Upper lobe of left lung (tissue), 6 donors: ENCODE measurements around the gene GZF1. TPM values are rescaled to one million over a fixed set of nuclear protein-coding genes. Genes with fewer than 3 reads are reported as not detected.

Experiments used
- ATAC-seq, 2 donors: fragments of 200-7000 bp; cut with Tn5 transposase; one replicate each; pipeline ENCODE4 v1.9.1; 2022; ENCODE audit warnings: mild to moderate bottlenecking in 2 of 2, moderate library complexity in 2 of 2; ENCODE audit not compliant: low FRiP score in 2 of 2
- DNase-seq, 2 donors: peaks; one replicate each; pipeline ENCODE4 v3.0.0-alpha.2; 2019 to 2020
- H3K27ac ChIP-seq, 4 donors: fragments of 200-600 bp; sonication (generic); one replicate each; pipeline ENCODE4 v1.5.1; 2016 to 2019
- H3K27me3 ChIP-seq, 4 donors: fragments of 200-600 bp; sonication (generic); one replicate each; pipeline ENCODE4 v1.5.1; 2017 to 2019
- H3K36me3 ChIP-seq, 4 donors: fragments of 200-600 bp; sonication (generic); one replicate each; pipeline ENCODE4 v1.5.1; 2016 to 2019
- H3K4me1 ChIP-seq, 4 donors: fragments of 200-600 bp; sonication (generic); one replicate each; pipeline ENCODE4 v1.5.1; 2018 to 2019
- H3K4me3 ChIP-seq, 4 donors: fragments of 200-600 bp; sonication (generic); one replicate each; pipeline ENCODE4 v1.5.1; 2017 to 2019; ENCODE audit warnings: mild to moderate bottlenecking in 2 of 4, moderate library complexity in 1 of 4
- H3K9me3 ChIP-seq, 4 donors: fragments of 200-600 bp; sonication (generic); one replicate each; pipeline ENCODE4 v1.5.1; 2018 to 2019
- EP300 ChIP-seq, 4 donors: sonication (generic); formaldehyde crosslinking; IDR thresholded peaks; one replicate each; pipeline ENCODE4 v1.5.1; 2017; ENCODE audit warnings: antibody characterized with exemption in 4 of 4, control low read depth in 2 of 4
- POLR2A ChIP-seq, 4 donors: fragments of 450-650 bp; IDR thresholded peaks; one replicate each; pipeline ENCODE4 v1.5.1; 2016 to 2017; ENCODE audit warnings: antibody characterized with exemption in 4 of 4, mild to moderate bottlenecking in 2 of 4
- POLR2AphosphoS5 ChIP-seq, 2 donors: sonication (generic); formaldehyde crosslinking; IDR thresholded peaks; one replicate each; pipeline ENCODE4 v1.5.1; 2017; ENCODE audit warnings: antibody characterized with exemption in 2 of 2
- WGBS, 2 donors: methylation state at CpG; one replicate each; pipeline ENCODE4 v1.1.5; 2017 to 2018; 5-methylcytosine and 5-hydroxymethylcytosine counted together
- total RNA-seq, 6 donors: library from RNA; depleted of rRNA in 4 of 6; stranded (reverse); fragments of >200 nt in 4 of 6; gene quantifications; one replicate each; pipeline versions ENCODE4 v1.1.0 to v1.2.1, GENCODE V29; 2016 to 2021
- TF ChIP-seq, protein P1 (sequence below), 6 experiments: fragments of 450-650 bp in 4 of 6; fragments of 200-600 bp in 2 of 6; sonication (generic) in 2 of 6; IDR thresholded peaks; one replicate each; pipeline ENCODE4 v1.5.1; 2016 to 2019; ENCODE audit warnings: antibody characterized with exemption in 6 of 6
- donor health status: DM: no; HTN: no; CAD: no; lungs with moderate emphysema.
- donor health status: DM: no; HTN: yes; CAD: no; lungs with severe emphysema.

The GZF1 gene
- total RNA-seq, 6 donors from 2014 or later, result 14.1 to 32.5 (median 25.6) TPM

DNA sequence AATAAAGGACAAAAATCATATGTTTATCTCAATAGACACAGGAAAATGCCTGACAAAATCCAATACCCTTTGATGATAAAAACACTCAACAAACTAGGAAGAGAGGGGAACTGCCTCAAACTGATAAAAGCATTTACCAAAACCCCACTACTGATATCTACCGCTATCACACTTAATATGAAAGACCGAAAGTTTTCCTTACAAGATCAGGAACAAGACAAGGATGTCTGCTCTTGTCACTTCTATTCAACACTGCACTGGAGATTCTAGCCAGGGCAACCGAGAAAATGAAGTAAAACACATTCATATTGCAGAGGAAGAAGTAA is 25.1 kb downstream of the GZF1 start:
- TF ChIP-seq POLR2AphosphoS5 (IDR thresholded peaks at IDR 0.05) (no peak), POLR2A (IDR thresholded peaks at IDR 0.05) (no peak), EP300 (IDR thresholded peaks at IDR 0.05) (no peak)
- TF ChIP-seq, protein P1, sequence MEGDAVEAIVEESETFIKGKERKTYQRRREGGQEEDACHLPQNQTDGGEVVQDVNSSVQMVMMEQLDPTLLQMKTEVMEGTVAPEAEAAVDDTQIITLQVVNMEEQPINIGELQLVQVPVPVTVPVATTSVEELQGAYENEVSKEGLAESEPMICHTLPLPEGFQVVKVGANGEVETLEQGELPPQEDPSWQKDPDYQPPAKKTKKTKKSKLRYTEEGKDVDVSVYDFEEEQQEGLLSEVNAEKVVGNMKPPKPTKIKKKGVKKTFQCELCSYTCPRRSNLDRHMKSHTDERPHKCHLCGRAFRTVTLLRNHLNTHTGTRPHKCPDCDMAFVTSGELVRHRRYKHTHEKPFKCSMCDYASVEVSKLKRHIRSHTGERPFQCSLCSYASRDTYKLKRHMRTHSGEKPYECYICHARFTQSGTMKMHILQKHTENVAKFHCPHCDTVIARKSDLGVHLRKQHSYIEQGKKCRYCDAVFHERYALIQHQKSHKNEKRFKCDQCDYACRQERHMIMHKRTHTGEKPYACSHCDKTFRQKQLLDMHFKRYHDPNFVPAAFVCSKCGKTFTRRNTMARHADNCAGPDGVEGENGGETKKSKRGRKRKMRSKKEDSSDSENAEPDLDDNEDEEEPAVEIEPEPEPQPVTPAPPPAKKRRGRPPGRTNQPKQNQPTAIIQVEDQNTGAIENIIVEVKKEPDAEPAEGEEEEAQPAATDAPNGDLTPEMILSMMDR (IDR thresholded peaks at IDR 0.05), result no peak
- Histone ChIP-seq H3K4me1 (peaks cover 0 to 6% (median 0%) of the 10 kb centered on the region in 4 donors), H3K4me3 (no peak overlapping the region), H3K27me3 (no peaks in the 10 kb centered on the region), H3K27ac (no peak overlapping the region), H3K9me3 (no peaks in the 10 kb centered on the region), H3K36me3 (peaks cover 4 to 50% (median 6%) of the 10 kb centered on the region in 4 donors)
- ATAC-seq (no peak), DNase-seq (no peak)
- WGBS, 2 donors, result 90 to 91% methylated on average over 3 of the region's 3 CpGs

DNA sequence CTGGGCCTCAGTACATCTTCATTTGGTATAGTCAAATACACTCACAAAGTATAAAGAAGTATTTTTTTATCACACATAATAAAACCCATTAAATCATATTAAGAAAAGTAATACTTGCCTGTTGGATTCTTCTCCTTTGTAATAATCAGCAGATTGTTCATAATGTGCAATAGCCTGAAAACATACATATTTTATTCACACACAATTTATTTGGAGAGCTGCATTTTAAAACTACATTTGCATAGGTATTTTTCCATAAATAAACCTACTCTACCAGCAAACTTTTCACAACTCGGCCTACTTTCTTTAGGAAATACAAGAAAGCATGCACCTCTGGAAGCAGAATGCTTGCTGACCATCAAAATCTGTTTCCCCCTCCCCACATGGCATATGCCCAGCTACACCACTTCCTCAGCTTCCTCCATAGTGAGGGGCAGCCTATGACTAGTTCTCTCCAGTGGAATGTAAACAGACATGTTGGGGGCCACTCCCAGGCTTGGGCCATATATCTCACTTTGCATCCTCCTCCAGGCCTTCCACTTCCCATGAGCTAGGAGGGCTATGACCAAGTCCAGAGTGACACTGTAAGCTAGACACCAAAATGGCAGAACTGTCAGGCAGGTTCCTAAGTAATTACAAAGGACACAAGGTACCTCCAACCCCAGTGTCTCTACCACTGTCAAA is 28.3 kb downstream of the GZF1 start:
- 76 to 87% methylated on average over 1 of the region's 1 CpG for WGBS, 2 donors
- Histone ChIP-seq H3K27ac (no peak overlapping the region), H3K36me3 (peaks cover 18 to 71% (median 25%) of the 10 kb centered on the region in 4 donors), H3K27me3 (no peaks in the 10 kb centered on the region), H3K4me1 (peaks cover 0 to 14% (median 6%) of the 10 kb centered on the region in 4 donors), H3K9me3 (no peaks in the 10 kb centered on the region), H3K4me3 (no peak overlapping the region)
- ATAC-seq (no peak), DNase-seq (no peak)
- TF ChIP-seq POLR2A (IDR thresholded peaks at IDR 0.05) (no peak), EP300 (IDR thresholded peaks at IDR 0.05) (no peak), POLR2AphosphoS5 (IDR thresholded peaks at IDR 0.05) (no peak)
- TF ChIP-seq, protein P1 (IDR thresholded peaks at IDR 0.05), result no peak

DNA sequence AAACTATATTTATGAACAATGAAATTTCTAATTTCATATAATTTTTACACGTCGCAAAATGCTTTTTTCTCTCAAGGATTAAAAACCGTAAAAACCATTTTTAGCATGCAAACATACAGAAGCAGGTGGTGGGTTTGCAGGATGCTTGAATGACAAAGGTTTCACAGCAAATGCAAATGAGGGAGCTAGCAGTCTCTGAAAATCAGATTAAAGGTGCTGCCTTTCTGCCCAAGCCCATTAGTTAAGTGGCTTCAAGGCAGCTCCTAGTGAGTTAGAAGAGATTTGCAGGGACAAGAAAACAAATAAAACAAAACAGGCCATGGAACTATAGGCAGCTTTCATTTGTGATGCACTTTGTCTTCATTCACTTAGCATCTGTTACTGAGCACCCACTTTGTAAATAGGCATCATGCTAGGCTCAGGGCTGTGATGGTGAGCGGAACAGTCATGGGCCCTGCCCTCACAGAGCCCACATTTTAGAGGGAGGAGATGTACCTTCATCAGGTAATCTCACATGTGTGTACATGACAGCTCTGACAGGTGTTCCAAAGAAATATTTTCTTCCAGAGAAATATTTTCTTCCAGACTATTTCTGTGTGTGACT is 29.8 kb downstream of the GZF1 start:
- WGBS, 2 donors, result 94% methylated on average over 4 of the region's 4 CpGs
- peaks cover 0 to 14% (median 3%) of the 10 kb centered on the region in 4 donors for H3K4me1 ChIP-seq
- no peak for TF ChIP-seq POLR2AphosphoS5 (IDR thresholded peaks at IDR 0.05)
- TF ChIP-seq POLR2A (IDR thresholded peaks at IDR 0.05), result no peak
- TF ChIP-seq, protein P1 (IDR thresholded peaks at IDR 0.05), result no peak
- TF ChIP-seq EP300 (IDR thresholded peaks at IDR 0.05), result no peak

DNA sequence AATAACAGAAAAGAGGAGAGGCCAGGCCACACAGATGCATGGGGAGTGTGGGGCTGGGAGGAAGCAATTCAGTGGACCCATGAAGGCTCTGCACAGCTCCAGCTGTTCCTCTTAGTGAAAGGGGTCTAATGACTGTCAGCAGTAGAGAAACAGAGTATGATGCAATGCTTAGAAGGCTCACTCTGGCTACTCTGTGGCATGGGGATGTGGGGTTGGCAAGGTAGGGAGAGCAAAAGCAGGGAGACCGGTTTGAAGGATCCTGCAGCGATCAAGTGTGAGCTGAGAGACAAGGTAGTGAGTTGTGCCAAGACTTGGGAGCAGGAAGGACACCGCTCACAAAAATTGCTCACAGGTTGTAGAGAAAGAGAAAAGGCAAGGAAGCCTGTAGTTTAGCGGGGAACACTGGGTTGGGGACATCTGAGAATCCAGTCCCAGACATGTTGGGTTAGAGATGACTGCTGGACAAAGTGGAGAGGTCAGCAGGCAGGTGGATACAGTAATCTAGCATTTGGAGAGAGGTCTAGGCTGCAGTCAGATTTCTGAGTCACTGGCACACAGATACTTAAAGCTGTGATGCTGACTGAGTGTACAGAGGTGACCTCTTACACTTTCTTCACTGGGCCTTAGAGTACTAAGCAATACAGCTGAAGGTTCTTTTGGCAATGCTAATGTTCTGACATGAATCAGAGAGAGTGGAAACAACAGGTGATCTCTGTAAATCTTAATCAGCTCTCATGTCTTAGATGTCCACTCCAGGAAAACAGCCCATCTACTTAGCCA is 32.2 kb downstream of the GZF1 start:
- Histone ChIP-seq H3K9me3 (no peaks in the 10 kb centered on the region), H3K36me3 (peaks cover 18 to 52% (median 26%) of the 10 kb centered on the region in 4 donors), H3K4me1 (peaks cover 7 to 16% (median 11%) of the 10 kb centered on the region in 4 donors), H3K27ac (peak overlapping the region in 1 of 4 donors; percentile 30), H3K27me3 (no peaks in the 10 kb centered on the region), H3K4me3 (no peak overlapping the region)
- DNase-seq (peak in 1 of 2 donors; percentile 62), ATAC-seq (peak in 1 of 2 donors; percentile 78)
- TF ChIP-seq POLR2A (IDR thresholded peaks at IDR 0.05) (no peak), EP300 (IDR thresholded peaks at IDR 0.05) (no peak), POLR2AphosphoS5 (IDR thresholded peaks at IDR 0.05) (no peak)
- TF ChIP-seq, protein P1 (IDR thresholded peaks at IDR 0.05), result no peak
- 88 to 92% methylated on average over 4 of the region's 4 CpGs for WGBS, 2 donors

More for the DNA sequence above, 29.8 kb downstream of the GZF1 start:
- DNase-seq (no peak), ATAC-seq (no peak)
- H3K27me3 ChIP-seq, result no peaks in the 10 kb centered on the region
- H3K36me3 ChIP-seq, result peaks cover 18 to 72% (median 26%) of the 10 kb centered on the region in 4 donors
- no peak overlapping the region for H3K27ac ChIP-seq
- no peaks in the 10 kb centered on the region for H3K9me3 ChIP-seq
- no peak overlapping the region for H3K4me3 ChIP-seq
